Common myeloid progenitor, CD34-positive (primary cell): ENCODE results near the gene ACTN3. TPM values are rescaled to one million over a fixed set of nuclear protein-coding genes. Genes with fewer than 3 reads are reported as not detected.

ENCODE experiments used
- CTCF ChIA-PET: fragments of 350-600 bp; sonication (Branson Sonifier 250); formaldehyde crosslinking; loops from one replicate; lab custom pipeline; 2021; ENCODE audit warnings: antibody characterized with exemption; lab: Charles Lee
- POLR2A ChIA-PET: fragments of 350-600 bp; sonication (Branson Sonifier 250); formaldehyde crosslinking; loops from one replicate; lab custom pipeline; 2021; ENCODE audit warnings: antibody characterized with exemption; lab: Charles Lee
- DNase-seq, 3 donors: peaks; one replicate each; pipeline versions ENCODE4 v3.0.0 to v3.0.0-alpha.2; 2013
- H3K27ac ChIP-seq, 2 experiments: 1 replicate in 1 of 2; 2 replicates in 1 of 2; pipeline ENCODE4 v1.7.0; 2013; ENCODE audit warnings: inconsistent platforms in 2 of 2, low read length in 2 of 2, mild to moderate bottlenecking in 2 of 2, low read depth in 1 of 2, moderate library complexity in 1 of 2; ENCODE audit not compliant: severe bottlenecking in 2 of 2, insufficient read depth in 1 of 2, poor library complexity in 1 of 2
- H3K27me3 ChIP-seq, 5 experiments: replicated peaks in 2 of 5; 1 replicate in 3 of 5; 2 replicates in 2 of 5; pipeline versions ENCODE4 v1.6.1 to v1.7.0; 2013; ENCODE audit warnings: low read length in 4 of 5, mild to moderate bottlenecking in 2 of 5, moderate library complexity in 2 of 5, inconsistent platforms in 1 of 5; ENCODE audit not compliant: insufficient read depth in 5 of 5, control insufficient read depth in 4 of 5
- H3K36me3 ChIP-seq, 4 experiments: 1 replicate in 2 of 4; 2 replicates in 2 of 4; pipeline versions ENCODE4 v1.6.1 to v1.7.0; 2013; ENCODE audit warnings: low read length in 3 of 4, control low read depth in 1 of 4, mild to moderate bottlenecking in 1 of 4; ENCODE audit not compliant: control insufficient read depth in 4 of 4, insufficient read depth in 4 of 4
- H3K4me1 ChIP-seq, 4 experiments: 1 replicate in 3 of 4; 2 replicates in 1 of 4; pipeline versions ENCODE4 v1.6.1 to v1.7.1; 2013; ENCODE audit warnings: low read length in 3 of 4, mild to moderate bottlenecking in 3 of 4, control low read depth in 1 of 4, inconsistent platforms in 1 of 4, moderate library complexity in 1 of 4; ENCODE audit not compliant: control insufficient read depth in 4 of 4, insufficient read depth in 4 of 4; ENCODE audit errors: control extremely low read depth in 1 of 4
- H3K4me3 ChIP-seq, 7 experiments: 1 replicate in 4 of 7; 2 replicates in 3 of 7; pipeline versions ENCODE4 v1.5.1 to v1.7.0; 2013; ENCODE audit warnings: mild to moderate bottlenecking in 7 of 7, low read length in 6 of 7, moderate library complexity in 6 of 7, inconsistent platforms in 2 of 7, low read depth in 2 of 7, control low read depth in 1 of 7; ENCODE audit not compliant: insufficient read depth in 4 of 7, control insufficient read depth in 1 of 7; ENCODE audit errors: extremely low read depth in 1 of 7
- H3K9me3 ChIP-seq, 5 experiments: 1 replicate in 4 of 5; 2 replicates in 1 of 5; pipeline versions ENCODE4 v1.6.1 to v1.7.1; 2013; ENCODE audit warnings: low read length in 4 of 5, mild to moderate bottlenecking in 2 of 5, inconsistent platforms in 1 of 5, low read depth in 1 of 5, moderate library complexity in 1 of 5; ENCODE audit not compliant: control insufficient read depth in 4 of 5, insufficient read depth in 2 of 5; ENCODE audit errors: control extremely low read depth in 1 of 5
- WGBS: methylation state at CpG from one replicate; pipeline ENCODE4 v1.1.5; 2013; ENCODE audit not compliant: insufficient coverage; 5-methylcytosine and 5-hydroxymethylcytosine counted together
- polyA plus RNA-seq: library from polyadenylated mRNA; unstranded; fragments of 120-200 nt; gene quantifications from one replicate; pipeline ENCODE4 v1.2.1, GENCODE V29; 2013

The ACTN3 gene
- 0.03 TPM for polyA plus RNA-seq

GRCh38 chr11:66546368-66546965, at the start of gene ACTN3:
Gene ACTN3, plus strand, starts transcription at chr11:66546903. Its CDS starts 35 bp downstream, at chr11:66546938.
- H3K27ac ChIP-seq: peak within 1 kb of the TSS; percentile 54 to 88
- H3K27me3 ChIP-seq: peaks cover 0 to 9% (median 0%) of the 10 kb centered on the region in 5 experiments
- no peak for DNase-seq
- no peaks in the 10 kb centered on the region for H3K9me3 ChIP-seq
- WGBS: 7% methylated on average over 21 of the region's 37 CpGs
- H3K36me3 ChIP-seq: peaks cover 0 to 17% (median 15%) of the 10 kb centered on the region in 4 experiments
- H3K4me3 ChIP-seq: peak within 1 kb of the TSS; percentile 51 to 92 (median 78)
- H3K4me1 ChIP-seq: peaks cover 13 to 40% (median 31%) of the 10 kb centered on the region in 4 experiments
- ChIA-PET POLR2A (interaction anchor here (1.0 to 1.9 kb wide), 5 partner anchors 66 to 132 kb away, joined by 3 to 11 read pairs (median 3); partner anchors contain the start of genes DPP3, RBM4 and RBM4B), CTCF (interaction anchor here (0.9 to 2.0 kb wide), 7 partner anchors 9 to 166 kb away, joined by 3 to 5 read pairs (median 4); partner anchors contain the start of genes CCDC87, CCS and CTSF)

GRCh38 chr11:66497206-66497605, 49.5 kb upstream of the ACTN3 start:
- Histone ChIP-seq H3K36me3 (peaks cover 12 to 45% (median 32%) of the 10 kb centered on the region in 4 experiments), H3K4me1 (no peaks in the 10 kb centered on the region), H3K4me3 (no peak overlapping the region), H3K9me3 (no peaks in the 10 kb centered on the region), H3K27me3 (no peaks in the 10 kb centered on the region), H3K27ac (no peak overlapping the region)
- ChIA-PET POLR2A (no interaction called here), CTCF (no interaction called here)
- no peak for DNase-seq
- WGBS: 98% methylated on average over 16 of the region's 16 CpGs

- DNase-seq: no peak
- no peaks in the 10 kb centered on the region for H3K27me3 ChIP-seq
- POLR2A ChIA-PET: no interaction called here
- no peaks in the 10 kb centered on the region for H3K4me1 ChIP-seq
- H3K9me3 ChIP-seq: no peaks in the 10 kb centered on the region
- CTCF ChIA-PET: no interaction called here
- WGBS: 96% methylated on average over 3 of the region's 5 CpGs
- no peak overlapping the region for H3K4me3 ChIP-seq
- H3K27ac ChIP-seq: no peak overlapping the region
- H3K36me3 ChIP-seq: peaks cover 12 to 36% (median 24%) of the 10 kb centered on the region in 4 experiments
Observed at GRCh38 chr11:66498506-66498905, 48.2 kb upstream of the ACTN3 start.

- DNase-seq: no peak
- no peaks in the 10 kb centered on the region for H3K27me3 ChIP-seq
Observed at GRCh38 chr11:66505276-66505816, 41.4 kb upstream of the ACTN3 start.

GRCh38 chr11:66509131-66509561, 37.6 kb upstream of the ACTN3 start:
- Histone ChIP-seq H3K9me3 (no peaks in the 10 kb centered on the region), H3K27me3 (no peaks in the 10 kb centered on the region), H3K36me3 (peaks cover 7 to 33% (median 16%) of the 10 kb centered on the region in 4 experiments), H3K4me3 (no peak overlapping the region), H3K27ac (peak overlapping the region in 1 of 2 experiments; percentile 9), H3K4me1 (peaks cover 4 to 17% (median 11%) of the 10 kb centered on the region in 4 experiments)
- DNase-seq: peak in 2 of 3 donors; percentile 31 to 32
- POLR2A ChIA-PET: no interaction called here
- CTCF ChIA-PET: interaction anchor here (0.7 to 1.3 kb wide), 2 partner anchors 100 to 293 kb away, joined by 3 to 4 read pairs; no protein-coding TSS in a partner anchor
- 89% methylated on average over 7 of the region's 7 CpGs for WGBS

More at GRCh38 chr11:66505276-66505816, 41.4 kb upstream of the ACTN3 start:
- Histone ChIP-seq H3K27ac (no peak overlapping the region), H3K4me3 (no peak overlapping the region), H3K9me3 (no peaks in the 10 kb centered on the region), H3K36me3 (peaks cover 2 to 31% (median 15%) of the 10 kb centered on the region in 4 experiments), H3K4me1 (peaks cover 0 to 8% (median 1%) of the 10 kb centered on the region in 4 experiments)
- ChIA-PET CTCF (no interaction called here), POLR2A (no interaction called here)
- WGBS: 100% methylated on average over 1 of the region's 1 CpG

GRCh38 chr11:66510271-66510989, 36.3 kb upstream of the ACTN3 start, which contains the start of gene BBS1:
Gene BBS1, plus strand, starts transcription at chr11:66510635. Its CDS starts 25 bp downstream, at chr11:66510660.
- DNase-seq: peak; percentile 73 to 78 (median 78)
- WGBS: 1% methylated on average over 31 of the region's 31 CpGs
- H3K27me3 ChIP-seq: no peaks in the 10 kb centered on the region
- POLR2A ChIA-PET: interaction anchor here (0.7 kb wide), 2 partner anchors 41 to 238 kb away, joined by 3 read pairs; no protein-coding TSS in a partner anchor
- H3K4me1 ChIP-seq: peaks cover 4 to 17% (median 11%) of the 10 kb centered on the region in 4 experiments
- H3K36me3 ChIP-seq: peaks cover 6 to 27% (median 19%) of the 10 kb centered on the region in 4 experiments
- H3K4me3 ChIP-seq: peak within 1 kb of the TSS; percentile 85 to 100 (median 90)
- CTCF ChIA-PET: interaction anchor here (1.4 kb wide), 1 partner anchor 19 kb away, joined by 4 read pairs; no protein-coding TSS in a partner anchor
- no peaks in the 10 kb centered on the region for H3K9me3 ChIP-seq
- peak within 1 kb of the TSS; percentile 50 to 76 for H3K27ac ChIP-seq
